ENCODE data around the gene COG7.
"Not testable (repeated sequence)": the region's sequence is repeated elsewhere in the genome, so short reads cannot be mapped to it uniquely, and the experiment has no call there.

The COG7 gene

DNA sequence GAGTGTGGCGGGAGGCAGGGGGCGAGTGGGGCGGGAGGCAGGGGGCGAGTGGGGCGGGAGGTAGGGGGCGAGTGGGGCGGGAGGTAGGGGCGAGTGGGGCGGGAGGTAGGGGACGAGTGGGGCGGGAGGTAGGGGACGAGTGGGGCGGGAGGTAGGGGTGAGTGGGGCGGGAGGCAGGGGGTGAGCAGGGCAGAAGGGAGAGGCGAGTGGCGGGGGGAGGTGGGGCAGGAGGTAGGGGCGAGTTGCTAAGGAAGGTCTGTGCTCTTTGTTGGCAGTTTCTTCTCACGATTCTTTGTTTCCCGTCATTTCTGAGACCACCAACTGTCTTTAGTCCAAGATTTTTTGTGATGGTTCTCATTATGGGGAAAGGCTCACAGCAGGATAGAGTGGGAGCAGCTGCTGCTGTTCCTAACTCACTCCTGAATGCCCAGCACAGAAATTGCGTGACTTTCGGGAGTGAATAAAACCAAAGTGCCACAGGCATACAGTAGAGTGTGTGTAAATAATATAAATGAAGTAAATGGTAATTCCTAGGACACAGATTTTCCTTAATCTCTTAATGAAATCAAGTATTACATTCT is 44.7 kb downstream of the COG7 start:
- peak; percentile 34 for DNase-seq

GRCh38 chr16:23407436-23408127 is 45.4 kb downstream of the COG7 start:
- DNase-seq: no peak

DNA sequence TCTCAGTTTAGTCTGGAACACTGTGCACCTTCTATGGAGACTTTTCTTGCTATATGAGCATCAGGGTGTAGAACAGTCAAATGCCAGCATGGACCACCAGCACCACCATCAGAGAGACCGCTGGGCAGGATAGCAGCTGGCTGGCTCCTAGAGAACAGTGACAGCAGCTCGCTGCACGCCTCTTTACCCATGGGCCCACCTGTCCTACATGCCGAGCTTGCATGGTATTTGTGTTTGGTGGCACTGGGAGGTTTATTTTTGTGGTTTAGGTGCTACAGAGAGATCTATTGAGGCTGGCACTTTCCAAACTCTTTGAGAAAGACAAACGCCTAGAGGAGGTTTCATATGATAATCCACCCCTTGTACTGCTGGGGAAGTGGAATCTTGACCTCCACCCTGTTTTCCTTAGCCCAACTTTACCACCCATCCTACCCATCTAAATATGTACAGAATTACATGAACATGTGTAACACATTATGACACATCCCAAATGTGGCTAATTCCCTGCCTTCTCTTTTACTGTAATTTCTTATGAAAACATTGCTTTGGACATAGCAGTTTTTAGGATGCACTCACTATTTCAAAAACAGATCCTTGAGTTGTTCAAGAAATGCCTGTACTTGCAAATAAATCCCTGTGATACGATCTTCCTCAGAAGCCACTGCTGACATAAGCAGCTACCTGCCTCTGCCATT is 46.3 kb downstream of the COG7 start:
- DNase-seq: no peak

DNA sequence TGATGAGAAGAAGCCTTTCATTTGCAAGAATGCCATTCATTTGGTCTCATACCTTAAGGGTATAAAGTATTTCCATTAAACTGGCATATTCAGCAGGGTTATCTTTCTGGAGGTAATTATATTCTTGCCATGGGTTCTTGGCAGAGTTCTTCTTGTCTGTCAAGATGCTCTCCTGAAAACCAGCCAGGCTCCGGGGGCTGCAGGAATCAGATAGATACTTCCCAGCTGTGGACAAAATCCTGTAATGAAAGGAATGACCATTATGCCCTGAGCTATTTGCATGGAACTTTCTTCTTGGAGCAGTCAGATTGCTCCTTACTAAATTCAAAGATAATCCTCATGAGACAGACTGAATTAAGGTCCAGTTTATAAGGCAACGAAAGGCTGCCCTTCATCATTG is 47.0 kb downstream of the COG7 start:
- no peak for DNase-seq

- no peak for DNase-seq
Measured at GRCh38 chr16:23403547-23403946, 49.4 kb downstream of the COG7 start.

DNA sequence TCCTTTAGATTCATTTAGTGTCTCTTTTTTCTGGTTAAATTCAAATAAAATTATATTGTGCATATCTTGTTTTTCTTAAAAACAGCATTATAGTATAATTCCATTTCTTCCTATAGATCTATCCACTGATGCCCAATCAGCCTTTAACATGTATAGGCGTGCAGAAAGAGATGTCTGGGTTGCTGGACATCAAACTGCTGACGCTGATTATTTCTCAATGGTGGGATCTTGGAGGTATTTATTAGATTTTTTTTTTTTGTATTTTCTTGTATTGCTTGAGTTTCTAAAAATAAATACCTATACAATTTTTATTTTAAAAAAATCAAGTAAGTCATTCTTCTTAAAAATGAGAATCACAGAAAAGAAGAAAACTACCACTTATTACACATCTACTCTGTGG is 50.9 kb downstream of the COG7 start:
- DNase-seq: no peak

DNA sequence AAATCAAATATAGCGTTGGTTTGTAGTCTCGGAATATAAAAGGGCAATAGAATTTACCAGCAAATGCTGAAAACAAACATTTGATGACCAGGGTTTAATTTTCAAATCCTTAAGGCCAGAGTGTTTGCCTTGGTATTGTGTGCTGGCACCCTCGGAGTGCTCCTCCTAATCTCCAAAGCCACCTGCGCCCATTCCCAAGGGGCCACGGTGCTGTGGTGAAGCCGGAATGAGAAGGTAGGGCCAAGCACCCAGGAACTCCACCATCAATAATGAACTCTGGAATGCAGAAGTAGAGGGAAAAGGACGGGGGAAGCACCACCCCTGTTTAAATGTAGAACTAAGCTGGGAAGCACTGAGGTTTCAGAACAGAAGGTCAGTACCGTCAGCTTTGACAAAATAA is 51.9 kb downstream of the COG7 start:
- no peak for DNase-seq

GRCh38 chr16:23400447-23400846 is 52.5 kb downstream of the COG7 start:
- DNase-seq: not testable (repeated sequence)

DNA sequence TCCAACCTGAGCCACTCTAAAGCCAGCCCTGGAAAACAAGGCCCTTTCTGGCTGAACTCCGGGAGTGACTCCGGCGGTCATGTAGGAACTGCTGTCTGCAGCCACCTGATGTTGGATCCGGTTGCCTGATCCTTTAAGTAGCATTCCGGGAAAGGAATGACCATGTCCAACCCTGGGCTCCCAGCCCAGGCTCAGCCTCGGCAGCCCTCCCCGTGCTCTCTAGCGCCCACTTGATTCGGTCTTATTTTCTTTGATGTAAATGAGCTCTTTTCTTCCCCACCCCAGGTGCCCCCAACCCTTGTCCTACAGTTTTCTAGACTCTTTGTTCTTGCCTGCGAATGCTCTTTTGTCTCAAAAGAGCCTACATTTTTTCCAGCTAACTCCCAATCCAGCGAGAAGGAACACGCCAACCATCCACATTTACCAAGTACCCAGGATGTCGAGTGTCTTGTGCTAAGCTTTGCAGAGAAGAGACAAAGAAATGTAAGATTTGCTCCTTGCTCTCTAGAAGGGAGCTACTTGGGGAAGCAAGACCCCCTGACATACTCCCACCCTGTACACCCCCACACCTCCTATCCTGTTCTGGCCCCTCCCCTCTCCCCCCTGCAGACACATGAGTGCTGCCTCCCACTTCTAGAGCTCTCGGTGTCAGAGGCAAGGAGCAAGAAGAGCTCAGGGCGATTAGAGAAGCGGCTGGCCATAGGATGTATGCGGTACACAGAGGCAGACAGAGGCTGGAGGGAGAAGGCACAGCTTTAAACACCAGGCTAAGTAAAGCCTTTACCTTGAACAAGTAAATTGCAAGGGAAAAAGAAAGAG is 53.8 kb downstream of the COG7 start:
- no peak for DNase-seq

DNA sequence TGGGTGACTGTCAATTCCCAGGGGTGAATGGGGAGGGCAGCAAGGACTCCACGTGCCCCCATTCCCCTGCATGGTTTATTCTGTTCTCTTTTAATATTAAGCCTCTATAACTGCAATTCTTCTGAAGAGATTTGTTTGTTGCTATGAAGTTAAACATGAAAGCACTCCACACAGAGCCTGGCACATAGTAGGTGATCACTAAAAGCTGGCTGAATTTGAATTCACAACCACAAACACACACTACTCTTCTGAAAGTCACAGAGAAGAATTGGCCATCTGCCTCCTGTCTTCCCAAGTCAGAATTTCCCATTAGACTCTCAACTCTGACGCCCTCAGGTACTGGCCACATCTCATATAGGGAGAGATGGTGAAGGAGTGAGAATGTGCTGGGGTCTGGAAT is 55.5 kb downstream of the COG7 start:
- no peak for DNase-seq

DNA sequence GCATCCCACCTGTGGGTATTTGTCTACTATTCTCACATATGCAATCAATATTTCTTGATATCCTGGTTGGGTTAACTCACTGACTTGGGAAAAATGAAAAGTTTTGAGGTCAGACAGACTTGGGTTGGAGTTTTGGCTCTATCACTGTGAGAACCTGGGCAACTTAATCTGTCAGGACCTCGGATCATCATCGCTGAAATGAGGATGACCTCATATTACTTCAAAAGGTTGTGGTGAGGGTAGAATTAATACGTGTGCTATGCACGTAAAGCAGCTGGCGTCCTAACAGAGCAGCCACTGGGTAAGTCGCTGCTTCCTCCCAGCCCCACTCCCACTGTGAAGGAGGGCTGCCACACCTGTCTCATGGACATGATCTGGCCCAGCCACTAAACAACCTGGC is 57.3 kb downstream of the COG7 start:
- no peak for DNase-seq

DNA sequence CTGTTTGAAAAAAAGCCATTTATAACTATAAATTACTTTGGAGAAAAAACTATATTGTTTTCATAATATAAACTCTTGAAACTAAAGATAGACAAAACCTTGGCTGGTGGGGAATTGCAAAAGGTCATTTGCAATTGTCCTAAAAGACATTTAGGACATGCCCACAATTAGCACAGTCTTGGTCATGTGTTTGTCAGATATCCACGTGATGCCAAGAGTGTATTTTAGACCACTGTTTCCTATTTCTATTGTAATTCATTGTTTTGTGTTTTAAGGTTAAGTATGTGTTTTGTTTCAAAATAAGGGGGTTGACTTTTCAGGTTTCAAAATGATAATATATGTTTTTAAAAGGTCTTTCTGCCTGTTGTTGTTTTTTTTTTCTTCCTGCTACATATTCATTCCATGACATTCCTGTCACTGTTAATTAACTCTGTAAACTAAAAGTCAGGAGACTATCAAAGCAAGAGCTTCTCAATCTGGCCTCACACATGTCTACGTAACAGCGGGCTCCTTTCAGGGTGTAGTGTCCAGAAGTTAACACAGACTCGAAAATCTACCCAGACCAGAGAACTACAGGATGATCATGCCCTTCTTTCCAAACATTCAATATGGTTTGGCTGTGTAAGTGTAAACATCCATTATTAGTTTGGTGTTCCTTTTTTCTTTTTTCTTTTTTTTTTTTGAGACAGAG is 58.7 kb downstream of the COG7 start:
- no peak for DNase-seq

DNA sequence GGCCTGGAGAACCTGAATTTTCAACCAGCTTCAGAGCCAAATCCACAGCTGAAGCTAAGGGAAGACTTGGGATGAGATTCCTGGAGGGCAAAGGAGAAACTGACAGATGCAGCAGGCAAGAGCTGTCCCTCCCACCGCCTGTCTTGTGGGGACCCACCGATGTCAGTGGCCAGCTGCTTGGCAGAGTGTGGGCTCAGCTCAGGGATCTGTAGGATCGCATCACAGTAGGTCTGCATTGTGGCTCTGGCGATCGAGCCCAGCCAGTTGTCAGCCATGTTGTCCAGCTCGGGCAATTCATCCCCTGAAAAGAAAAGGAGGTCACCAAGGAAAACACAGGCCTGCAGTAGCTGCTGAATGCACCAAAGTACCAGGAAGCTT is 60.8 kb downstream of the COG7 start:
- DNase-seq: no peak

DNA sequence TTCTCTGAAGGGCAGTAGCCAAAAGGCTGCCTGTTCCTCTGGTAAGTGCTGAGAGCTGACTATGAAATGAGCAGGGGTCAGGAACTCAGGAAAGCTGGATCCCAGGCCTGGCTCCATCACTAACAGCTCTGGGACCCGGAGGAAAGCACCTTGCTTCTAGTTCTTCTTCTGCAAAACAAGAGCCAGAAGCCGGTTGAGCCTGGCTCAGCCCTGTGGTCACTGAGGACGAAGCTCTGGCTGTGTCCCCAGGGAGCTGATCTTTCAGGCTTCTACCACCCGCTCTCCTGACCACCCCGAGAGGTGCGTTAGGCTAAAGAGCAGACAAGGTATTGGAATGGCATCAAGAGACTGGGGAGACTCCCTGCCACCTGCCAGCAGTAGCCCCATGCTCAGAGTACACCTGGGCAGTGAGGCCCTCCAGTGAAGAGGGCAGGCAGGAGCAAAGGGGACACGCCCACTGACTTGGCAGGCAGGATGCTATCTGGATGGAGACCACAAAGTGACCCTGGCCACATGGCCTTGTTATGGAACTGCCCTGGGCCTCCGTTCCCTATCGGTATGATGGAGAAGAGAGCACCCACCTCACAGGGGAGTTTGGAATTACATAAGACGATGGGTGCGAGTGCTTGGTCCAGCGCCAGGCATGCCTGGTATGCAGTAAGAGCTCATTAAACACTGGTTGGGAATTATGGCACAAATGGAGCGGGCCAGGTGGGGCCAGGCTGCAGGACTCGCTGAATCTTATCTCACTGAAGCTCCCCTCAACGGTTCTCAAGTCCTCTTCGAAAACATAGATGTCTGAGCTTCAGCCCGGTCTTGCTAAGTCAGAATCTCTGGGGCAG is 61.4 kb downstream of the COG7 start:
- no peak for DNase-seq

GRCh38 chr16:23389936-23390335 is 63.1 kb downstream of the COG7 start:
- DNase-seq: not testable (repeated sequence)

DNA sequence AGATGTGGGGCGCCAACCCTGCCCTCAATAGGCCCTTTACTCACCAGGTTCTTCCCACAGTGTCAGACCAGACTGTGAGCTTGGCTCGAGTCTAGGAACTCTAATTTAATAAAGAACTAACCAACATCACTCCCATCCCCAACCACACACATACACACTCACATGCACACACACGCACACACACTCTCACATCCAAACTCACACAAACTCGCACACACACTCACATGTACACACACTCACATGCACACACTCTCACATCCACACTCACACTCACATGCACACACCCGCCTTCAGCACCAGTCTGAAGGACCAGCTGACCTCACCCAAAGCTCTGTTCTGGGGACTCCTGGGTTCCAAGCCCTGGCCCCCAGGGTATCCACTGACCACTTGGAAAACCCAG is 63.8 kb downstream of the COG7 start:
- no peak for DNase-seq

- no peak for DNase-seq
Measured at GRCh38 chr16:23388786-23389185, 64.2 kb downstream of the COG7 start.

- no peak for DNase-seq
Measured at GRCh38 chr16:23387666-23388065, 65.3 kb downstream of the COG7 start.

- DNase-seq: no peak
Measured at GRCh38 chr16:23385441-23385840, 67.5 kb downstream of the COG7 start.

DNA sequence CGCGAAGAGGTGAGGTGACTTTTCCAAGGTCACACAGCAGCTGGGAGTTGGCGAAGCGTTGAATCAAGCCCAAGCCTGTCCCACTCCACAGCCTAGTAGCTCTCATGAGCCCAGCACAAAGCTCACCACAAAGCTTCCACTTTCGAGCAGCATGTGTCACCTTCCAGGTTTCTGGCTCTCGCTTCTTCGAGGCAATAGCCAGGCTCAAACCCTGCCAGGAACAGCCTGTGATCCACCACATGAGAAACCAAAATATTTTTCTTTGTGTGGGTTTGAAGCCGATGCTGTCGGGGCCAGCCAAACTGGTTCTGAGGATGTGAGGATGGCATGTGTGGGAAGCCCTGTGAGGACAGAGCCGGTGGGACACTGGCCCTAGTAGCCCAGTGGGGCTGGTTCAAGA is 68.1 kb downstream of the COG7 start:
- DNase-seq: no peak

DNA sequence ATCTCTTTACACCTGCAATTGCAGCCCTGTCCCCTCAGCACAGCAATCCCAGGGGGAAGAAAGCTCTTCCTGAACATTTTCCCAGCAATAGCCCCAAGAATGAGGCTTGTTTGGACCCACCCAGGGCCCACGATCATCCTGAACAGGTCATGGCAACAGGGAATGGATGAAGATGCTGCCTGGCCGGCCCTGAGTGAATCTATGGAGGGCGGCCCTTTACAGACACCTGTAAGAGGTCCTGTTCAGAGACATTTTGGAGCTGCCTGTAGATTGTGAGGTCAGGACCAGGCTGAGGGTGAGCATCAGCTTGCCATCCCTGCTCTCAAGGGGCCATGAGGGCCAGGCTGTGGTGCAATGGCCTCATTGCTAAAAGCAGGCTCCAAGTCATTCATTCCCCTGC is 69.1 kb downstream of the COG7 start:
- DNase-seq: no peak

- no peak for DNase-seq
Measured at GRCh38 chr16:23382279-23382678, 70.7 kb downstream of the COG7 start.
